ENCODE measurements around the gene C3orf33. TPM values are rescaled to one million over a fixed set of nuclear protein-coding genes. Genes with fewer than 3 reads are reported as not detected.

C3orf33 gene
- total RNA-seq, 4 donors from 2014 or later = 1.5 to 3.7 TPM; not detected in 2

DNA sequence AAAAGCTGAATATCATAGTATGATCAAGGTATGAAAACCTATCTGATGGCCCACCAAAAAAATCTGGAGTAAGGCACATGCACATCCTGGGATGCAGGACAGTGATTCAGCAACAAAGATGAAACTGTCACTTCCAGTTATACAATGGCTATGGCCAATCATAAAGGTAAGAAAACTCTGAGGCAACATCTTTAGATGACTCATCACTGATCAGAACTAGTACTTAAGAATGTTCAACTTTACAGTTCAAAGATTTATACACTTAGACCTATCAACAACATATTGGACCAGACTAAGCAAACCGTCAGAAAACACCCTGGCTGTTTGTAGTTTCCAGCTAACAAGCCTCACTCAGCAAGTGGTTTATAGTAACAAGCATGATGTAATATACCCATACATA is 39.9 kb downstream of the C3orf33 start:
- no peak overlapping the region for H3K4me3 ChIP-seq
- no peaks in the 10 kb centered on the region for H3K4me1 ChIP-seq
- intact Hi-C loops (cut with DNase I; ENCODE audit: low total_unique reads) = no loop called here
- no peak overlapping the region for H3K27ac ChIP-seq
- H3K36me3 ChIP-seq = no peaks in the 10 kb centered on the region
- in situ Hi-C loops (cut with MboI; ENCODE audit: low pct_ligation_motif_present in 1 of 4, low pct_unique_long_range_greater_than_20kb in 1 of 4, low sequenced_read_pairs in 3 of 4) = no loop called here
- no peaks in the 10 kb centered on the region for H3K9me3 ChIP-seq
- no peaks in the 10 kb centered on the region for H3K27me3 ChIP-seq
- TF ChIP-seq POLR2A (IDR thresholded peaks at IDR 0.05) = no peak
- no peak for TF ChIP-seq EP300 (IDR thresholded peaks at IDR 0.05; ENCODE audit: low read depth)
- TF ChIP-seq POLR2AphosphoS5 (IDR thresholded peaks at IDR 0.05) = no peak
- TF ChIP-seq CTCF (IDR thresholded peaks at IDR 0.05) = no peak
- DNase-seq = no peak
- WGBS, 2 donors (ENCODE audit: low coverage in 1 of 2) = 62 to 100% methylated on average over 1 of the region's 1 CpG

GRCh38 chr3:155763870-155764463 is 42.1 kb downstream of the C3orf33 start:
- H3K9me3 ChIP-seq = no peaks in the 10 kb centered on the region
- no peak overlapping the region for H3K4me3 ChIP-seq
- no peak for TF ChIP-seq POLR2AphosphoS5 (IDR thresholded peaks at IDR 0.05)
- TF ChIP-seq EP300 (IDR thresholded peaks at IDR 0.05; ENCODE audit: low read depth) = no peak
- TF ChIP-seq POLR2A (IDR thresholded peaks at IDR 0.05) = no peak
- TF ChIP-seq CTCF (IDR thresholded peaks at IDR 0.05) = no peak
- no peaks in the 10 kb centered on the region for H3K36me3 ChIP-seq
- no peak for DNase-seq
- H3K27ac ChIP-seq = no peak overlapping the region
- 81 to 89% methylated on average over 3 of the region's 3 CpGs for WGBS, 2 donors (ENCODE audit: low coverage in 1 of 2)
- in situ Hi-C loops (cut with MboI; ENCODE audit: low pct_ligation_motif_present in 1 of 4, low pct_unique_long_range_greater_than_20kb in 1 of 4, low sequenced_read_pairs in 3 of 4) (no loop called here), intact Hi-C loops (cut with DNase I; ENCODE audit: low total_unique reads) (no loop called here)
- H3K4me1 ChIP-seq = no peaks in the 10 kb centered on the region
- H3K27me3 ChIP-seq = no peaks in the 10 kb centered on the region

DNA sequence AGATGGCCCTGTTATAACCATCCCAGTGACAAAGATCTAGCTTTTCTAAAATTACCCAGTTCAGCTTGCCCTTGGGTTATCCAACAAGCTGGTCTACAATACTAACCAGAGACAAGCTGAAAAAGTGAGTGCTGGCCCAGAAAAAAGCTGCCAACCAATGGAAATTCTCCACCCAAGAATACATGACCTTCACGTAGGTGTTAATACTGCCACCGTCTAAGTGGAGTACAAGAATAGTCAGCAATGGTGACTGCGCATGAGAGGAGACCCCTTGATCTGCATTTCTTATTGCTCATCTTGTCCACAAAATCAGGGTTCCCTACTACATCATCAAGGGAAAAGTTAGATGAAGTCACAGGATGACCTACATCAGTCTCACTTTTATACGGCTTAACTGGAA is 45.4 kb downstream of the C3orf33 start:
- in situ Hi-C loops (cut with MboI; ENCODE audit: low pct_ligation_motif_present in 1 of 4, low pct_unique_long_range_greater_than_20kb in 1 of 4, low sequenced_read_pairs in 3 of 4) (no loop called here), intact Hi-C loops (cut with DNase I; ENCODE audit: low total_unique reads) (no loop called here)
- no peaks in the 10 kb centered on the region for H3K4me1 ChIP-seq
- no peak overlapping the region for H3K4me3 ChIP-seq
- TF ChIP-seq EP300 (IDR thresholded peaks at IDR 0.05; ENCODE audit: low read depth) = no peak
- no peaks in the 10 kb centered on the region for H3K36me3 ChIP-seq
- H3K9me3 ChIP-seq = no peaks in the 10 kb centered on the region
- WGBS, 2 donors (ENCODE audit: low coverage in 1 of 2) = 93 to 100% methylated on average over 4 of the region's 4 CpGs
- H3K27ac ChIP-seq = no peak overlapping the region
- no peaks in the 10 kb centered on the region for H3K27me3 ChIP-seq
- no peak for DNase-seq

DNA sequence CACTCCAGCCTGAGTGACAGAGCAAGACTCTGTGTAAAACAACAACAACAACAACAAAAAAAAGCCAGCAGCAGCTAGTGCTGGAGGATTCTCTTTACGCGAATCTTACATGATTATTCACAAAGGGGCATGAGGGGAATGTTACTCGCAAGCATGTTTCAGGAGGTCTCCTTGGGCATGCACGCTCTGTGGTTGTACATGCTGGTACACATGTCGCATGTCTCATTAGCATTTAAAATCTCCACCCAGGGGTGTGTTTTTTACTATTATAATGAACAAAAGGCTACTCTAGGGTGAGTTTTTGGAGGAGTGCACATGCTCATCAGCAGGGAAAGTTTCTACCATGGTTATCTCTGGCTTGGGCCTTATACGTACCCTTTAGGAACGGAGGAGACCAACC is 48.5 kb downstream of the C3orf33 start:
- in situ Hi-C loops (cut with MboI; ENCODE audit: low pct_ligation_motif_present in 1 of 4, low pct_unique_long_range_greater_than_20kb in 1 of 4, low sequenced_read_pairs in 3 of 4) = no loop called here
- Histone ChIP-seq H3K27me3 (no peaks in the 10 kb centered on the region), H3K4me1 (no peaks in the 10 kb centered on the region), H3K27ac (no peak overlapping the region), H3K4me3 (no peak overlapping the region), H3K9me3 (no peaks in the 10 kb centered on the region), H3K36me3 (no peaks in the 10 kb centered on the region)
- intact Hi-C loops (cut with DNase I; ENCODE audit: low total_unique reads) = no loop called here
- no peak for DNase-seq
- TF ChIP-seq POLR2A (IDR thresholded peaks at IDR 0.05) (no peak), CTCF (IDR thresholded peaks at IDR 0.05) (no peak), POLR2AphosphoS5 (IDR thresholded peaks at IDR 0.05) (no peak), EP300 (IDR thresholded peaks at IDR 0.05; ENCODE audit: low read depth) (no peak)
- 90 to 96% methylated on average over 4 to 7 of the region's 7 CpGs for WGBS, 2 donors (ENCODE audit: low coverage in 1 of 2)
